HG02678 (cell line): ENCODE measurements around the gene OTUD3.
"Not testable (repeated sequence)": the region's sequence is repeated elsewhere in the genome, so short reads cannot be mapped to it uniquely, and the experiment has no call there.

ENCODE experiments used
- ATAC-seq: cut with Tn5 transposase; IDR thresholded peaks from one replicate; pipeline ENCODE4 v1.9.1; 2021; ENCODE audit warnings: mild to moderate bottlenecking, moderate library complexity; ENCODE audit not compliant: unreplicated experiment

Gene OTUD3

DNA sequence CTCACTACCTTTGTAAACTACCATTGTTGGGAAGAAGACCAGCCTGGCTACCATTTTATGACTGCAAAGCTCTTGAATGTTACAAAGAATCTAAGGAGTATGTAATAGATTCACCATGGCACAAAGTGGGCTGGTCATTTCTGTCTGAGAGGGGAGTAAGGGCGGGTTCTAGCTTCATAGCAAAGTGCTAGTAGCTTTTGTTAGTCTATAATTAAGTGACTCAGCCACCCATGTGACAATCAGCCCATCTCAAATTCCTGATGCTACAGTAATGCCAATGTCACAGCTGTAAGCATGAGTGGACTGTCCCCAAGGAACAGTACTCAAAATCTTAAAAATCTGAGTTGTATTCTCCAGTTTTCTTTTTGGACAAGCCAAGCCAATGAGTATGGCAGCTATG lies 15.4 kb upstream of the OTUD3 start:
- ATAC-seq, result no peak

DNA sequence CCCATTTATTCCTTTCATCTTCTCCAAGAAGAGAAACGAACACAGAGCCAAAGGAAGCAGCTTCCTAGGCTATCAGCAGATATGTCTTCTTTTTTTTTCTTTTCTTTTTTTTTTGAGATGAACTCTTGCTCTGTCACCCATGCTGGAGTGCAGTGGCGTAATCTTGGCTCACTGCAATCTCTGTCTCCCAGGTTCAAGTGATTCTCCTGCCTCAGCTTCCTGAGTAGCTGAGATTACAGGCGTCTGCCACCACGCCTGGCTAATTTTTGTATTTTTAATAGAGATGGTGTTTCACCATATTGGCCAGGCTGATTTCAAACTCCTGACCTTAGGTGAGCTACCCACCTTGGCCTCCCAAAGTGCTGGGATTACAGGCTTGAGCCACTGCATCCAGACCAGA lies 13.6 kb upstream of the OTUD3 start:
- ATAC-seq, result not testable (repeated sequence)

DNA sequence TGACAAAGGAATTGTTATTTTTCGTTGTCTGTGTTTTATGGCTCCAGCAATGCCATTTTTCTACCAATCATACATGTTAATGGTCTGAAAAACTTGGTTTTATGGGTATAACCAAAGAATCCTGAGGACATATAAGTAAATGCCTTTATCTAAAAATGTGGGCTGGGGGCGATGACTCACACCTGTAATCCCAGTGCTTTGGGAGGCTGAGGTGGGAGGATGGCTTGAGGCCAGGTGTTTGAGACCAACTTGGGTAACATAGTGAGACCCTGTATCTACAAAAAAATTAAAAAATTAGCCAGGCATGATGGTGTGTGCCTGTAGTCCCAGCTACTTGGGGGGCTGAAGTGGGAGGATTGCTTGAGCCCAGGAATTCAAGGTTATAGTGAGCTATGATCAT lies 12.7 kb upstream of the OTUD3 start:
- not testable (repeated sequence) for ATAC-seq

DNA sequence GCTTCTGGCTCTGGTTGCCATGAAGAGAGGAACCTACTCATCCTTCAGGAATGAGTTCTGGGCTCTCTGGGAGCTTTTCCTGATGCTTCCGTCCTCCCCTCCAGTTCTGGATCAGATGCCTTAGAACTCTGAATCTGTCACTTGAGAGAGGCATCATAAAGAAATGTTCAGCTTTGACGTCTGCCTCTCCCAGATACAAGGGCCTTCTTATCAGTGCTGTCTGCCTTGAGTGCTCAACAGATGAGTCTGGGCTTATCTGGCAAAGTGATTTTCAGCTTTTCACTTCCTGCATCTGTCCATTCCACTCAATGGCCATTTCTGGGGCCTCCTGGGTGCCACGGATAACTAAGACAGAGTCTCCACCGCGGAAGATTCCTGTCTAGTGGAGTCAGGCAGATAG lies 12.3 kb upstream of the OTUD3 start:
- ATAC-seq, result no peak

DNA sequence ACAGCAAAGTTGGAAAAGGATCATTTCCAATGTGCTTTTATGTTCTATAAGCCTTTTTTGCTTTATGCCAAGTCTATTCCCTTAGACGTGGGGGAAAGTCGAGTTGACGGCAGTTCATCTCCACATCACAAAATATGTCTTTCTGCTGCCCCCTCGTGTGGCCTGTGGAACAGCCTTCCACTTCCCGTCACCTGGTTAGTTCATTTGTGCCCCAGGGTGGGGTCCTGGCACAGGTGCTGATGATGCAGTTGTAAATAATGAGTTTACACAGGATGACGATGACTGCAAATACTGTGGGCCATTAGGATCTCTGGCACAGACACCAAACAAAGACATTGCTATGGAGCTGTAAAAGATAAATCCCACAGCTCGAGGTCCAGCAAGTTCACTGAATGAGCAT lies 10.0 kb upstream of the OTUD3 start:
- ATAC-seq, result no peak

DNA sequence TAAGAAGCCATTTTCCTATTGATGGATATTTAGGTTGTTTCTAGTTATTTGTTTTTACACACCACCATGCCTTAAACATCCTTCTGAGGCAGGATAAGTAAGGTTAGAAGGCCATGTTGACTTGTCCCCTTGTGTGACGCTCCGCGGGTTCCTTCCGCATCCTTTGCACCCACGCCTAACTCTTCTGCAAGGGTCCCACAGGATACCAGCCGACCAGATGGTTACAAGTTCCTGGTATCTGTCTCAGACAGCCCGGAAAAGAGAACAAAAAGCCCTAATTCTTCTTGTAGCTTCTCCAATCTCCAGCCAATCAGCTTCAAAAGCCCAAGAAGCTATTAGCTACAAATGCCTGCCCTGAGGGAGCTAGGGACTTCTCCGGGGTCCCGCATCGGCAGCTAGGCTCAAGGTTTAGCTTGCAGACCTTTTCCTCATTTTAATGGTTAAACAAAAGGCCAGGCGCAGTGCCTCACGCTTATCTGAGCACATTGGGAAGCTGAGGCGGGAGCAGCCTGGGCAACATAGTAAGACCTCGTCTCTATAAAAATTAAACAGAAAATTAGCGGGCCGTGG lies 4.9 kb upstream of the OTUD3 start:
- ATAC-seq, result no peak

DNA sequence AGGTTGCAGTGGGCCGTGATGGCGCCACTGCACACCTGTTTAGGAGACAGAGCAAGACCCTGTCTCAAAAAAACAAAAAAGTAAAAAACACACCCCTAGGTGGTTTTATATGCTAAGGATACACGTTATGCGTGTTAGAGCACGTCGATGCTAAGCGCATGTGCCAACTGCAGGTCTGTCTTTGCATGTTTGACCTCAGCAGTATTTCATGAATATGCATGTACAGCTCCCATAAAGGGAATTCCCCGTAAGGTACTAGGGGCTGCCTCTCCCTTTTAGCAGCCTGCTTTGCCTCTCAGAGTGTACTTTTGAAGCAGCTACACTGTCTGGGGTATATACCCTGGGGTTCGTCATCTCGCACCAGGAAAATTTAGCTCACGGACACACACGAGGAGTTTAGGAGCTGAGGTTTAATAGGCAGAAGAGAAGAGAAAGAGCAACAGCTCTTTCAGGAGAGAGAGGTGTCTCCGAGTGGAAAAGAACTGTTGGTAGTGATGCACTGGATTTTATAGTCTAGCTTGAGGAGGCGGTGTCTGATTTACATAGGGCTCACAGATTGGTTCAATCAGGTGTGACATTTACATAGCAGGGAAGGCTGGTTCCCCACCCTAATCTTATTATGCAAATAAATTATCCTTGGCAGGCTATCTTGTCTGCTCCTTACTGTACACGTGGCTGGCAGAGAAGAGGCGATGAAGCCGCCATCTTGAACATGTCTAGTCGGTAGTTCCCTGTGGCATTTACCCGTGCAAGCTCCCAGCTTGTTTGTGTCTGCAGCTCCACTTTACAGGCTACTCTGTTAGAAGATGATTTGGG lies 4.2 kb upstream of the OTUD3 start:
- no peak for ATAC-seq

DNA sequence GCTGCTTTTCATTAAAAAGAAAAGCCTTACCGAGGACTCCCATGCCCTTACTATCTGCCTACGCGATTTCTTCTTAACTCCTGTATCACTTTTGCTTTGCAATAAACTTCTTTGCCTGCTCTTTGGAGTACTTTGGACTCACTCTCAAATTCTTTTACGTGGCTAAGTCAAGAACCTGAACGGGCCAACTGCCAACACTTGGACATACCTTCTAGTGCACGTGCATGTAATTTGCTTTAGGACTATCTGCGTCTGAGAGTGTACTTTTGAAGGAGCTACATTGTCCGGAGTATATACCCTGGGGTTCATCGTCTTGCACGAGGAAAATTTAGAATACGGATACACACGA lies 3.6 kb upstream of the OTUD3 start:
- no peak for ATAC-seq

DNA sequence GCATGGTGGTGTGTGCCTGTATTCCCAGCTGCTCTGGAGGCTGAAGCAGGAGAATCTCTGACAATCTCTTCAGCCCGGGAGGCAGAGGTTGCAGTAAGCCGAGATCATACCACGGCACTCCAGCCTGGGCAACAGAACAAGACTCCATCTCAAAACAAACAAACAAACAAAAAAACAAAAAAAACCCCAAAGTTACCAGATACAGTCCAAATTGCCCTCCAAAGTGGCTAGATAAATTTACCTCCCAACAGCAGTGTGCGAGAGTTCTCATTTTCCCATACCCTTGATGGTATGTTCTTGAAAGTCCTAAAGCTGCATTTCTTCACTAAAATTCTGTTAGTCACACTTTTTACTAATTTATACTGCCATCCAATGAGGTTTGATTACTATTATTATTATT lies 3.0 kb upstream of the OTUD3 start:
- no peak for ATAC-seq

DNA sequence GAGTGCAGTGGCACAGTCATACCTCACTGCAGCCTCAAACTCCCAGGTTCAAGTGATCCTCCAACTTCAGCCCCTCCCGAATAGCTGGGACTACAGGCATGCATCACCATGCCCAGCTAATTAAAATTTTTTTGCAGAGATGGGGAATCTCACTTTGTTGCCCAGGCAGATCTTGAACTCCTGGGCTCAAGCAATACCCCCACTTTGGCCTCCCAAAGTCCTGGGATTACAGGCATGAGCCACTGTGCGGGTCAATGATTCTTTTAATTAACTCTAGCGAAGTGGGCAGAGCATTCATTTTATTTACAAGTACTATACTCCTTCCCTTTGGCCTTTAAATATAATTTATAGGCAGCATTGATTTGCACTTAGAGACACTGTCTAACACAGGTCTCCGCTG lies 2.5 kb upstream of the OTUD3 start:
- ATAC-seq, result no peak

DNA sequence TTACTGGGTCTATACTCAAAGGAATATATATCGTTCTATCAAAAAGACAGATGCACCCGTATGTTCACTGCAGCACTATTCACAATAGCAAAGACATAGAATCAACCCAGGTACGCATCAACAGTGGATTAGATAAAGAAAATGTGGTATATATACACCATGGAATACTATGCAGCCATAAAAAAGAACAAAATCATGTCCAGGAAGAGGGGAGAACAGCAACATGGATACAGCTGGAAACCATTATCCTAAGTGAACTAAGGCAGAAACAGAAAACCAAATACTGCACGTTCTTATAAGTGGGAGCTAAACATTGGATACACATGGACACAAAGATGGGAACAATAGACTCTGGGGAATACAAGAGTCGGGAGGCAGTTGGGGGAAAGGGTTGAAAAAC lies 1.4 kb upstream of the OTUD3 start:
- ATAC-seq, result not testable (repeated sequence)

DNA sequence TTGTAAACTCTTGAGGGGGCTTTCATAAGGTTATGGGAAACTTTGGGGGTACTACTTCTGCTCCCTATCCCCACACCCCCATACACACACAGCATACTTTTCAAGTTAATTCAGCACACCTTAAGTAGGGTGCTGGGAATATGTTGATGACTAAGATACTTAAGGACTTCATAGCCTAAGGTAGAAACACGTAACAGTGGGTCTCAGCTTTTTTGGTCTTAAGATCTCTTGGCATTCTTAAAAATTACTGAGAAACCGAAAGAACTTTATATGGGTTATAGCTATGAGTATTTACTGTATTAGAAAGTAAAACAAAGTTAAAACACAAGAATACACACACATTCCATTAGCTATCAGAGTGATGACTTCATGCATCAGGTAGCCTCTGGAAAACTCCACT lies 2.1 kb downstream of the OTUD3 start:
- no peak for ATAC-seq

DNA sequence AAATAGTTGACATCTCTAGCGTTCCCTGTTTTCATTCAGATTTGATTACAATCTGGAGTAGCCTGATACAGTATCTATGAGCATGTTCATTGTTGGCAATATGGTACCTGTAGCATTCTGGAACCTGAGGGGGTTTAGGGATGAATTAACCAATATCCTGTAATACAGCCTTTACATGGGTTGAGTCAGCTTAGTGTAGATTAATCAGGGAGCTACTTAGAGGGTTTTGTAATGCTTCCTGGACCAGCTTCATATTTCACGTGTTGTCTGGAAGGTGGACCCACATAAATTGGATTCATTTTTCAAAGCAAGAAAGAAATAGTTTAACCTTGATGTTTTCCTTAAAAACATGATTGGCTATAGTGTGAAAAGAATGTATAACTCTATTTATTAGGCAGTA lies 3.6 kb downstream of the OTUD3 start:
- no peak for ATAC-seq

DNA sequence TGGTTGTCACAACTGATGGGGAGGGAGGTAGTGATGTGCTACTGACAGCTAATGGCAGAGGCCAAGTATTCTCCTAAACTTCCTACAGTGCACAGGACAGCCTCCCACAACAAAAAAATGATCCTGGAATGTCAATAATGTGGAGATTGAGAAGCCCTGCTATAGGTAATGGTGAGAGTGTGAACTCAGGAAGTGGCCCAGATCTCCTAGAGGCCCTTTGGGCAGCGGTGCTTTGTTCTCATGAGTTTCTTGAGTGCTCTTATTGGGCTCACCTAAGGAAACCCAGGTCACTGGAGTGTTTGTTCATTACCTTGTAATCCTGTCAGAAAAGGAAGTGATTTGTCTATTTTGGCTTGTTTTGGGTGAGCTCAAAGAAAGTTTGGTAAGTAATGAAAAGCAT lies 5.9 kb downstream of the OTUD3 start:
- no peak for ATAC-seq

DNA sequence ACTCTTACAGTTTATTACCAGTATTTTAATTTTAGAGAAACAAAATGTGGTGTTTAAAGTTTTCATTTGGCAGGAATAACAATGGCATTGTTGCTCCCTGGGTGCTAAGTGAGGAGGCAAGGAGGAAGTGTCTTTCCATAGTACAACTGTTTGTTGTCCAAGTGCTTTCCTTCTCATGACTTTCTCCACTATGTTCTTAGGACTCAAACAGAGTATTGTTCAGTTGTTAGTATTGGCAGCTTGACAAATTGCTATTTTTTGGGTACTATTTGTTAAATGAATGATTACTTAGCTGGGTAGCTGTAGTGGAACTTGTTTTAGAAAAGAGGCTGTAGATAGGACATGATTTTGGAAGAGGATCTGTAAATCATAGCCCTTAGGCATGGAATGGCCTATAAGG lies 7.5 kb downstream of the OTUD3 start:
- ATAC-seq, result no peak

DNA sequence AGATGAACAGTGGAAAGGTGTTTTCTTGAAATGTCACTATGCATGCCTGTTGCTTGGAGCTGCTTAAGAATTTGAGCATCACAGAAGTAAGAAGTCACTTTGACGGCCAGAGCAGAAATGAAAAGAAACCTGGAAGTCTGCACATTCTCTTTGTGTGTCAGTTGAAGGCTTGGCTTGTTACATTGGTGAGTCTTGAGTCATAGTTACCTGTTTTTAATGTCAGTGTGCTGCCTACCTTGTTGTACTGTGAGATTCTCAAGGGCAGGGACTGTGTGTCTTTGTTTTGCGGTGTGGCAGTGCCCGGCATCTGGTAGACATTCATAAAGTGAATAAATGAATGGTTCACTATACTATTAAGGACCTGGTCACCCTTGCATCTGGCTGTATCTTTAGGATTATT lies 9.9 kb downstream of the OTUD3 start:
- ATAC-seq, result no peak

DNA sequence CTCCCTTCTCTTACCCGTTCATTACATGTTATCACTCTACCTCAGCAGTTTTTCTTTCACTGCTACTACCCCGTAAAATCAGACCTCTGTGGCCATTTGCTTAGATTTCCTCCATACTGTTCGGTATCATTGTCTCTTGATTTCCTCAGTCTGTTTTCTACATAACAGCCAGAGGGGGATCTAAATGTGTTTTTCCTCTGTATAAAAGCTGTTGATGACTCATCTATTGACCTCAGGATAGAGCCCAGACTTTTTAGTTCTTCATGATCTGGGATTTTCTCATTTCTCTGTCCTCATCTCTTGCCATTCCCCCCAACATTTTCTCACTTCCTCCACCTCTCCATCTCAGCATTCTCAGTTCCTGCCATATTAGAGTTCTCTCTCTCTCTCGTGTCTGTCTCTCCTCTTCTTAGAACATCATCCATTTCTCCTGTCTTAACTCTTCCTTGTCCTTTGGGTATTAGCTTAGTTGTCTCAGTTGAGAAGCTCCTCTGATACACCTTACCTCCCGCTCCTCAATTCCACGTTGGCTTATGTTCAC lies 10.5 kb downstream of the OTUD3 start:
- no peak for ATAC-seq

DNA sequence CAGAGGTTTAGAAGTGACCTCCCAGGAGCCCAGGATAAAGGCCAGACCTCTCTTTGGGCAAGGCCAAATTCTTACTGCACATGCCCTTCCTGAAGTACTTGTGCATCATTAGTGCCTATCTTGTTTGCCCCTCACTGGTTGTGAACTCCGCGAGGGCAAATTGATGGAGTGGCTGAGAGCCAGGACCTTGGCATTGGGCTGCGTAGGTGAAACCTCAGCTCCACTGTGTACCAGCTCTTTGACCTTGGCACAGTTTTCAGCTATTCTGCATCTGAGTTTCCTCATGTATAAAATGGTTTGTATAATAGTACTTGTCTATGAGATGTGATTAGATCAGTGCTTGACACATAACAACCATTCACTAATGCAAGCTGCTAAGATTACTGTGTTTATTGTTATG lies 11.5 kb downstream of the OTUD3 start:
- ATAC-seq, result no peak

DNA sequence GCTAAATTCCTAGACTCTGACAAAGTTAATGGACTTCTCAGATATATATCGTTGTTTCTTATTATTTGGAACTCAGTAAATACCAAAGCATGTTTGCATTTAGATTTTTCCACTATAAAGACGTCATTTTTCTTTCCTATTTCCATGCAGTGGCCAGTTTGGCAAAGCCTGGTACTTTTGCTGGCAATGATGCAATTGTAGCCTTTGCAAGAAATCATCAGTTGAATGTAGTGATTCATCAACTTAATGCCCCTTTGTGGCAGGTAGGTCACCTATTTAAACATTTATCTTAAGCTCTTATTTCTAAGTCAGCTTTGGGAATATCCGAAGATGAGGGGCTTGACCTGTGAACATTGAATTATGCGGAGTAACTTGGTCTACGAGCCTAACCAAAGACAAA lies 12.0 kb downstream of the OTUD3 start:
- ATAC-seq, result no peak

DNA sequence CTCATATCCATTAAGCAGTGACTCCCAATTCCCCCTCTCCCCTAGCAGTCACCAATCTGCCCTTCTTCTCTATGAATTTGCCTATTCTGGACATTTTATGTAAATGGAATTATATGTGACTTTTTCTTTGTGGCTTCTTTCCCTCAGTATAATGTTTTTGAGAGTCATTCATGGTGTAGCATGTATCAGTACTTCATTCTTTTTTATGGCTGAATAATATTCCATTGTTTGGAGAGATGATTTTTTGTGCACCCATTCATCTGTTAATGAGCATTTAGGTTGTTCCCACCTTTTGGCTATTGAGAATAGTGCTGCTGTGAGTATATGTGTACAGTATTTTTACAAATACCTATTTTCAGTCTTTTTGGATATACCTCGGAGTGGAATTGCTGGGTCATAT lies 19.5 kb downstream of the OTUD3 start:
- ATAC-seq, result no peak

DNA sequence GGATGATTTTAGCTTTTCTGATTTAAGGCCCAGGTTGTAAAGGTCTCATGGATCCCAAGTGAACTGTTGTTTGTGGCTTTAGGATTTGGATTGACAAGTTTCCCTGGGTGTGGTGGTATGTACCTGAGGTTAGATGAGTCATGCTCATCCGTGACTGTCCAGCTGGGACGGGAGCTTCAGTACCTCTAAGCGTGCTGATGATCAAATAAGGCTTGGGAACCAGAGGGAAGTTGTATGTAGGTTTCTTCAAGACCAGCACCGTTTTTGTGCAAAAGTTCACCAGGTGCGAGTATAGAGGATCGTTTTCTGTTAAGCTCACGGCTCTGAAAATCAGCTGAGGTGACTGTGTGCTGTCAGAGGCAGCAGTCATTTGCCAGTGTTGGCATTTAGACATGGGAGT lies 21.4 kb downstream of the OTUD3 start:
- ATAC-seq, result no peak

DNA sequence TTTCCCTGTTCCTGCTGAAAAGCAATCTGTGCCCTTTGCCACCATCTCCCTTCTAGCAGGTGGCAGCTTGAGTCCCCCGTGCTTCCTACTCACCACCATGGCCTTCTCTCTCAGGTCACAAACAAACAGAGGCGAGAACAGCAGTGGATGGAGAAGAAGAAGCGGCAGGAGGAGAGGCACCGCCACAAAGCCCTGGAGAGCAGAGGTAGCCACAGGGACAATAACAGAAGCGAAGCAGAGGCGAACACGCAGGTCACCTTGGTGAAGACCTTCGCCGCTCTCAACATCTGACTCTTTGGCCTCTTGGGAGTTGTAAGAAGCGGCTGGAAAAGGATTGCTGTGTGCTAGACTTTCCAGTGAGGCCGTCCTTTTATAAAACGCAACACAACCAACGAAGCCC lies 25.3 kb downstream of the OTUD3 start:
- ATAC-seq, result no peak

DNA sequence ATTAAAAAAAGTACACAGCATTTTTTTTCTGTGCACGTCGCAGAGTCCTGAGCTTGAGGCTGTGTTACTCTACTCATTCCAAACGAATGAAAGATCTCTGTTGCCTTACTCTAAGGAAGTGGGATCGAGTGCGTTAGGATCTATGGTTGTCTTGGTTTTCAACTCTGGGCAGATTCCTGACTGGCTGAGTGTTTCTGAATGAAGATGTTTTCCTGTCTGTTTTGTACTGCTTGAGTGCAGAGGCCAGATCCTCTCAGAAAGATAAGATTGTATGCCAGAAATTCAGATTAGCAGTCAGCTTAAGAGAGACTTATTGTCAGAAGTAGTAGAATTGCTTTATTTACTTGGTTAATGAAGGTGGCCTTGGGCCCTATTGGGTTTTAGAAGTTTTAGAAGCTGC lies 27.2 kb downstream of the OTUD3 start:
- no peak for ATAC-seq
